Stimulated activated CD4-positive, alpha-beta T cell treated with anti-CD3 and anti-CD28 coated beads, Interleukin-2, amount 100 ng/mL, for 48 hours (primary cell): Measurements from ENCODE around the gene ZGRF1.
A peak's percentile ranks its signal among the peaks of the same experiment; 100 is the strongest.
"Not testable (repeated sequence)": the region's sequence is repeated elsewhere in the genome, so short reads cannot be mapped to it uniquely, and the experiment has no call there.

Experiments
- DNase-seq, 2 donors: peaks; one replicate each; pipeline ENCODE4 v3.0.0-alpha.2; 2020

Gene ZGRF1, protein sequence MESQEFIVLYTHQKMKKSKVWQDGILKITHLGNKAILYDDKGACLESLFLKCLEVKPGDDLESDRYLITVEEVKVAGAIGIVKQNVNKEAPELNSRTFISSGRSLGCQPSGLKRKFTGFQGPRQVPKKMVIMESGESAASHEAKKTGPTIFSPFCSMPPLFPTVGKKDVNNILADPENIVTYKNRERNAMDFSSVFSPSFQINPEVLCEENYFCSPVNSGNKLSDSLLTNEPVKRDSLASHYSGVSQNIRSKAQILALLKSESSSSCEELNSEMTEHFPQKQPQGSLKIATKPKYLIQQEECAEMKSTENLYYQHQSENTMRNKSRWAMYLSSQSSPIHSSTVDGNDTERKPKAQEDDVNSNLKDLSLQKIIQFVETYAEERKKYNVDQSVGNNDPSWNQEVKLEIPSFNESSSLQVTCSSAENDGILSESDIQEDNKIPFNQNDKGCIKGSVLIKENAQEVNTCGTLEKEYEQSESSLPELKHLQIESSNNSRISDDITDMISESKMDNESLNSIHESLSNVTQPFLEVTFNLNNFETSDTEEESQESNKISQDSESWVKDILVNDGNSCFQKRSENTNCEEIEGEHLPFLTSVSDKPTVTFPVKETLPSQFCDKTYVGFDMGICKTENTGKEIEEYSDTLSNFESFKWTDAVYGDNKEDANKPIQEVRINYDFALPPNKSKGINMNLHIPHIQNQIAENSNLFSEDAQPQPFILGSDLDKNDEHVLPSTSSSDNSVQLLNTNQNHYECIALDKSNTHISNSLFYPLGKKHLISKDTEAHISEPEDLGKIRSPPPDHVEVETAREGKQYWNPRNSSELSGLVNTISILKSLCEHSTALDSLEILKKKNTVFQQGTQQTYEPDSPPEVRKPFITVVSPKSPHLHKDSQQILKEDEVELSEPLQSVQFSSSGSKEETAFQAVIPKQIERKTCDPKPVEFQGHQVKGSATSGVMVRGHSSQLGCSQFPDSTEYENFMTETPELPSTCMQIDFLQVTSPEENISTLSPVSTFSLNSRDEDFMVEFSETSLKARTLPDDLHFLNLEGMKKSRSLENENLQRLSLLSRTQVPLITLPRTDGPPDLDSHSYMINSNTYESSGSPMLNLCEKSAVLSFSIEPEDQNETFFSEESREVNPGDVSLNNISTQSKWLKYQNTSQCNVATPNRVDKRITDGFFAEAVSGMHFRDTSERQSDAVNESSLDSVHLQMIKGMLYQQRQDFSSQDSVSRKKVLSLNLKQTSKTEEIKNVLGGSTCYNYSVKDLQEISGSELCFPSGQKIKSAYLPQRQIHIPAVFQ (N-terminal part only)

DNA sequence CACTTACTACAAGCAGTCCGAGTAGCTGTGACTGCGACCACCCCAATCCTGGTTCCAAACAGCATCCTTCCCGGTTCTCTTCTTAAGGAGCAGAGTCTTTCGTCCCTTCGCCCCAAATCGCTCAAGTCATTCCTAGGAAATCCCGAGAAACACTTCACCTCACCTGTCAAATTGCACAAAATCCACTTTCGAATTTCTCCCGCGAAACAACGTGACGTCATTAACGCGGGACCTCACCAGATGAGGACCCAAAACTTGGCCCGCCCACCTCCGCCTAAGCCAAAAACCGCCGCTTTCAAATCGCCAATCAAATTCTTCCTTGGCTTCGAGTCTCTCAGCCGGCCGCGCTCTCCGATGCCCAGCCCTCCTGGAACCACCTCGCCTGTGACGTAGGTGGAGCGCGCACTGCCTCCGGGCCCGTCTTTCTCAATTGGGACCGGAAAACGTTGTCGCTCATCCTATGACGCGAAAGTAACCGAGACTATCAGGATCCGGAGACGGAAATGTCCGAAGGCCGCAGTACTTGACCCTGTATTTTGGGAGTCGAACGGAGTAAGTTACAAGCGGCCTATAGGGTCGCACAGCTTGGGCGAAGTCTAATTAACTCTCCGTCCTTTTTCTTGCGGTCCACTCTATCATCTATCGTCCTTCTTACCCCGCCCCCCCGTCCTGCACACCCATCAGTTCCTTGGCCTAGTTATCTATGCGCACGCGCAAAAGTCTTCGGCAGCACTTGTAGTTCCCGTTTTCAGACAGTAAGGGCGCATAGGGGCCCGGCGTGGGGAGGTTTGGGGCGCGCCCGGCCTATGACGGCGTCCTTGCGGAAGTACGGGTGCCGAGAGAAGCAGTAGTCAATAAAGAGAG is at the start of gene ZGRF1, which contains the start of gene LARP7:
Gene ZGRF1, minus strand, starts transcription at position 222 of the 864 bp plus-strand sequence. CDS start 3,733 bp downstream, outside the sequence.
Gene LARP7, plus strand, starts transcription at position 456 of the 864 bp plus-strand sequence. CDS start 7,527 bp downstream, outside the sequence.
- DNase-seq, result peak; percentile 94 to 96

DNA sequence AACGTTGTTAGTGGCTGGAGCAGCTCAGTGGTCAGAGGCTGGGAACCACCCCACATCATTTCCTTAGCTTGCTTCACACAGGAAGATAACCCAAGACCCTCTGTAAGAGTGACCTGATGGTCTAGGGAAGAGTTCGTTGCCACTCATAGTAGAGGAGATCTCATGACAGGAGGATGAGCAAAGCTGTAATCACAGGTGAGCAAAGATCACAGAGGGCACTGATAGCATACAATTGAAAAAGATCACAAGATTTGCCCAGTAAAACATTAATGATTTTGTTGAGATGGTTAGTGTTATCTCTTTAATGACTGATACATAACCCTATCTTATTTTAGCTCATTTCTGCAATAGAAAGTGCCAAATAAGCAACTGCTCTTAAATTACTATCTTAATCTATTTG is 44.3 kb upstream of the ZGRF1 start:
- no peak for DNase-seq

DNA sequence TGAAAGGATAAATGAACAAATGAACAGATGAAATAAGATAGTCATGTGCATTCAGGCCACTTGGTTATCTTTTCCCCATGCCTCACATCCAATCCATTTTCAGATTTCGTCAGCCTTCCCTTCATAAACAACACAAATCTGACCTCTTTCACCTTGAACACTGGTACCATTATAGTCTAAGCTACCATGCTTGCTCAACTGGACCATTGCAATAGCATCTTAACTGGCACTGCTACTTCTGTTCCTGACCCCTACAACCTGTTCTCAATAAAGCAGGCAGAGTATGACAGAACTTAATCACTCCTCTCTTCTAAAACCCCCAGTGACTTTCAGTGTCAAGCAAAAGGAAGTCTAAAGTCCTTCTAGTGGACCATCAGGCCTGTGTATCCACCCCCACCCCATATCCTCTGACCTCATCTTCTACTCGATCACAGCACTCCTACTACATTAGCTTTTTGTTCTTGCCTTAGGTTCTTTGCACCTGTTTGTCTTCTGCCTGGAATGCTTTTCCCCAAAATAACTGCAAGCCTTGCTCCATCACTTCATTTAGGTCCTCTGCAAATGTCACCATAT is 40.9 kb upstream of the ZGRF1 start:
- DNase-seq, result no peak

DNA sequence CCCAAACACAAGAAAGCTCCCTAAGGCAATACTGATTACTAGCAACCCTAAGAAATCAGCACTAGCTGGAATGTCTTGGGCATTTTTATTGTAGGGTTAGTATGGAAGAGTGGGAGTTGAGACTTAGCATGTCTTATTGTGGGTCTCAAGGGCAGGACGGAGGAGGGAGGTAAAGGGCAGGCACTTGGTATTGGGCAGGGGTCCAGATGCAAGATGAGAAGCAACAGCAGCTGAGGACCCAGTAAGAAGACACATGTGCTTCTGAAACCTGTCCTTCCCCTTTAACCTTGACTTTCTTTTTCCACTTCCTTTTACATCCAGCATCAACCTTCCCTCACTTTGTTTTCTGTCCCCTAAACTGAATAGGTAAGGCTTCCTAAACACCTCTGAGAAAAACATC is 37.7 kb upstream of the ZGRF1 start:
- DNase-seq, result no peak

DNA sequence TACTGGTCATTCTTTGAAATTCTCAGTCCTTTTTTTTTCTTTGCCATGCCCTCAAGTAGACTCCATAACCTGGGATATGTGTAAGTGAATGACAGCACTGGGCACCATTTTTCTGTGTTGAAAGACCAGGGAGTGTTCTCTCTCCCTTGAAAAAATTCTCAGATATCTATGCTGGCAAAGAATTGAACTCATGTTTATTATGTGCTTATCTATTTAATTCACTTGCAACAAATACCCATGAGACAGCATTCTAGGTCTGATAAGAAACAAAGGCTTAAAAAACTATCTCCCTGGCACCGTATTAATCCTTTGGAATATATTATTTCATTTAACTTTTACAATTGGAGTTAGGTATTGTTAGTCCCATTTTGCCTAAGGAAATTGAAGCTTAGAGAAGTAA is 37.0 kb upstream of the ZGRF1 start:
- no peak for DNase-seq

DNA sequence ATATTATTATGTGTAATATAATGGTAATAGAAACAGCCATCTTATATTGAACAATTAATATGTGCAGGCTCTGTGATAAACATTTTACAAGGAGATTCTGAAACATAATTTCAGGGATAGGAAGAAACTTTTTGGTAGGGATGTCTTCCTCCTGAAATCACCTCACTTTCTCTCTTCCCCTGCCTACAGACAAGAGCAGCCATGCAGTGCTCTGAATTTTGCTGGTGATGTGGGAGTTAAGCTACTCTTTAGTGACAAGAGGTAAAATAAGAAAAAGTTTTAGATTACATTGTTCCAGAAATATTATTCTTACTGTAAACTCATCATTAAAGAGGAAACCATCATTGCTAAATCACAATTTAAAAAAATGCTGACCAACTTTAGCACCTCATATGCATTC is 36.4 kb upstream of the ZGRF1 start:
- DNase-seq, result no peak

DNA sequence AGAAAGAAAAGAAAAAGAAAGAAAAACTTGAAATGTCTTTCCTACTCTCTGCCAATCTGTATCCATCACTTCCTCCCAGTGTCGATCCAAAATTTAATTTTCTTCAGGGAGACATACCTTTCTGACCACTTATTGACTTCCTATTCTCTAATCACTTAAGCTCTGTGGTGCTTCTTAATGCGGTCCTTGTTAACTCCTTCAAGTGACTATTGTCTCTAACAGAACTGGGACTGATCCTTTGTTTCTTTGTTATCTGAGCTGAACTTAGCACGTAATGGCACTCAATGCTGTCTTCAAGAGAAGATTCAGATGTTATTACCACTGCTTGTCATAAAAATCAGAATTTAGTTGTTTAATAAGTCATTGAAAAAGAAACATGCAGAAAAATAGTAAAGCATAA is 31.4 kb upstream of the ZGRF1 start:
- DNase-seq, result no peak

DNA sequence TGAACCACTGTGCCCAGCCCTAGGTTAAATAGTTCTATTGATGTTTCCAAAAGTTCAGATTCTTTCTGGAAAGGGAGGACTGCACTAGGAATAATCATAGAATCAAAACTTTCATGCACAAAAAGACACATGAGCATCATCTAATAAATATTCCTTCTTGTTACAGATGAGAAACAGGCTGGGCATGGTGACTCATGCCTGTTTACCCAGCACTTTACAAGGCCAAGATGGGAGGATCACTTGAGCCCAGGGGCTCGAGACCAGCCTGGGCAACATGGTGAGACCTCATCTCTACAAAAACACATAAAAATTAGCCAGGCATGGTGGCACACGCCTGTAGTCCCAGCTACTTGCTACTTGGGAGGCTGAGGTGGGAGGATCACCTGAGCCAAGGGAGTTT is 27.9 kb upstream of the ZGRF1 start:
- DNase-seq, result no peak

DNA sequence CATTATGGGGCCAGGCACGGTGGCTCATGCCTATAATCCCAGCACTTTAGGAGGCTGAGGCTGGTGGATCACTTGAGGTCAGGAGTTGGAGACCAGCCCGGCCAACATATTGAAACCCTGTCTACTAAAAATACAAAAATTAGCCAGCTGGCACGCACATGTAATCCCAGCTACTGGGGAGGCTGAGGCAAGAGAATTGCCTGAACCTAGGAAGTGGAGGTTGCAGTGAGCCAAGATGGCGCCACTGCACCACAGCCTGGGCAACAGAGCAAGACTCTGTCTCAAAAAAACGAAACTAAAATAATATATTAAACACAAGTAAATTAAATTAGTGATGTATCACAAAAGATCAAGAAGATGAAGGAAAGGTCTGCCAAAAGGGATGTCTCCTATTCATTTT is 19.4 kb upstream of the ZGRF1 start:
- not testable (repeated sequence) for DNase-seq

DNA sequence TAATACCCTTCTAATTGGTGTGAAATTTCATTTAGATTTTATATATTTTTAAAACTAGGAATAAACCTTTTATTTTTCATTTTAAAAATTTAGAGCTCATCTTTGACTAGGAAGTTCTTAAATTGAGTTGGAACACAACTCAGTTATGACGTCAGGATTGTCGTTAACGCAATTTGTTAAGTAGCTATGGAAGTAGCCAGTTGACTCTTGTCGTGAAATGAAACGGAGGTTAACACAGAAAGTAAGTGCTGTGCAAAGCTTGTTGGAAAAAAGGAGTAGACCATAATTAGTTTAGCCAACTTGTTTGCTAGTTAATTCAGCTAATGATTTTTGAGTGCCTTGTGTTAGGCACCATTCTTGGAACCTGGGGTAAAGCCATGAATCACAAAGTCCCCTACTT is 18.6 kb upstream of the ZGRF1 start:
- DNase-seq, result no peak

DNA sequence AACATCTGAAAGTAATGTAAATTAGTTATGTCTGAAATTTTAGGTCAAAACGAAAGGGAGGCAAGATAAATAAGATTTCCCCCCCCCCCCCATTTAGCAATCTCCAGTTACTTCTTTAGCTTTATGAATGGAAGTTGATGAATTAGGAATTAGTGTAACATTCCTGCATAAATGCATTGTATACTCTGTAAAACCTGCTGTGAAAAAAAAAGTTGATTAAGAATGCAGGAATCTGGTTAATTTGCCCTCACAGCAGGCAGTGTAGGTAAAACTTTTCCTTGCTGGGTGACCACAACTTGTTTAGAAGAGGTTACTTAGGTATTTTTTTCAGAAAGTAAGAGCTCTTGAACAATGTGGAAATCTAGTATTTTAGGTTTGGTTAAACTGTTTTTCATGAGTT is 15.5 kb upstream of the ZGRF1 start:
- no peak for DNase-seq

DNA sequence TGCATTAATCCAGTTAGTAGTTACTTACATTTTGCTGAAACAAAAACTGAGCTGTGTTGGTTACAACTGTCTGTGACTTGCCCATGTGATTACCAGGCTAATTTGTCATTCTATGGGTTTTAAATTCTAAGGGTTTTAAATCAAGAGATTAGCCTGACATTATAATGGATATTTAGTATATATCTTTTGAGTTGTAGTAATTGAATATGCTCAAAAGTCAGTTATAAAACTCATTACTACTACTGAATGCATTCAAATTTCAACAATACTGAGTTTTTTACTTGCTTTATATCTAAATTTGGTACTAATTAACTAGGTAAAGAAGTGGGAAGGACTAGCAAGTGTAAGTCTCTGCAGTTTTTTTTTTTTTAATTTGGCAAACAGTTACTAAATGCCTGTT is 14.9 kb upstream of the ZGRF1 start:
- DNase-seq, result no peak

DNA sequence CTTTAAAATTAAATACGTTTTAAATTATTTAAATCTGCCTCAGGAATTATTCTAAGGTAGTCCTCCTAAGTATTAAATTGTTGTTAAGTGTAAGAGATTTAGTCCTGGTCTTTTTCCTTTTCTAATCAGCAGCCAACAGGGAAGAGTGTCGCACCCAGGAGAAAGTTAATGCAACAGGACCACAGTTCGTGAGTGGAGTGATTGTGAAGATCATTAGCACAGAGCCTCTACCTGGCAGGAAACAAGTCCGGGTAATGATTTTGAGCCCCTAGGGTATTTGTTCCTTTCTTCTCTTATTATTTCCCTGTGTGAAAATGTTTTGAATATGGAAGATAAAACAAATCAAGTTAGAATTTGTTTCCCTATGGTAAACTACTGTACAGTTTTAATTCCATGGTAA is 13.6 kb upstream of the ZGRF1 start:
- DNase-seq, result no peak

DNA sequence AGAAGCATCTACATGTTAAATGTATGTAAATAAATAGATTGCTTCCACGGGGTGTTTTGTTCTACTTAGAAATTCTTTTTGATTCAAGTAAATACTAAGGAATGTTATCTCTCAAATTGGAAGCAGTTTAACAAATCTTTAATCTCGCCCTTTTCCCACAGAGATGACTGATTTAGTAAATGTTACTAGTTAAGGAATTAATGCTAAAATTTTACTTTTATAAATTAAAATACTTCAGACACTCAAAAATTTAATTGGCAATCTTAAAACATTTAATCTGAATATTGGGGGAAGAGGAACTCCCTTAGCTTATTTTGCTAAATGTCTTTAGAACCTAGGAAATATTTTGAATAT is 12.3 kb upstream of the ZGRF1 start:
- DNase-seq, result no peak

DNA sequence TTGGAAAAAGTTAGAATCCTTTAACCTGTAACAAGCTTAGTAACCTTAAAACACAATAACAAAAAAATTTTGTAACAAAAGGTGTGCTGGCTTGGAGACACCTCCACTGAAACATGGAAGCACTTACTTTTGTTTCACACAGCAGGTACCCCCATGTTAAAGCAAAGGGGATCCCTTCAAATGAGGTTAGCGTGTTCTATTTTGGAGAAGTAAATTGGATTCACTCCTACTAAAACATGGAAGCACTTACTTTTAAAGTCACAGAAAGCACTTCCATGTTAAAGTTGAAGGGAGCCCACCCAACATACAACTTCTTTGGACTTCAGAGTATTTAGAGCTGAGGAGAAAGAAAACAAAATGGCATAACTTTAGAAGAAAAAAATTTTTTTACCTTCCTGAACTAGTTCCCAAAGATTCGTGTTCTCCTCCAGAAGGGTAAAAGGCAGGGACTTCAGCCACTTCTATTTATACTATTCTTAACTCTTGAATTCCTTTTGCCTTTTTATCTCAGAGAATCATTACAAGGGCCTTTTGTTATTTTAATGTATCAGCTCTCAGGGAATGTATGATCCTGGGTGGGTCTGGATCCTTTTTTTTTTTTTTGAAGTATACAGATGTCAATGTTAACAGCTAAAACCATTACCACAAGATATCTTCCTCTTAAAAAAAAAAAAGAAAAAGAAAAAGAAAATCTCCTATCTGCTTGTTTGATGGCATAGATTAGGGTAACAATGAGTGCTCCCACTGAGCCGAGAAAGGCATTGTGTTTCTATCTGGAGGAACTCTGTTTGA is 11.8 kb upstream of the ZGRF1 start:
- DNase-seq, result no peak

DNA sequence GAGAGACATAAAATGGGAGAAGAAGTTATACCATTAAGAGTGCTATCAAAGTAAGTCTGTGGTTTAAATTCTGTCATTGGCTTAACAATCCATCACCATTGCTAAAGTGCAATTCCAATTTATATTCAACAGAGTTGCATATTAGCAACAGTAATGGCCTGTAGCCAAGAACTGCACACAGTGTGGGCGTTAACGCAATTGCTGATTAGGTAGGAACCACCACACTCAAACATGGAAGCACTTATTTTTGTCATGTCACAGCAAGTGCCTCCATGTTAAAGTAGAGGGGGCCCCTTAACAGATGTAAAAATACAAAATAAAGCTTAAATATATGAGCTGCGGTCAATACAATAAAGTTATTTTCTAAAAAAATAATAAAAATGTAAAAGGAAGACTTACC is 11.1 kb upstream of the ZGRF1 start:
- no peak for DNase-seq

DNA sequence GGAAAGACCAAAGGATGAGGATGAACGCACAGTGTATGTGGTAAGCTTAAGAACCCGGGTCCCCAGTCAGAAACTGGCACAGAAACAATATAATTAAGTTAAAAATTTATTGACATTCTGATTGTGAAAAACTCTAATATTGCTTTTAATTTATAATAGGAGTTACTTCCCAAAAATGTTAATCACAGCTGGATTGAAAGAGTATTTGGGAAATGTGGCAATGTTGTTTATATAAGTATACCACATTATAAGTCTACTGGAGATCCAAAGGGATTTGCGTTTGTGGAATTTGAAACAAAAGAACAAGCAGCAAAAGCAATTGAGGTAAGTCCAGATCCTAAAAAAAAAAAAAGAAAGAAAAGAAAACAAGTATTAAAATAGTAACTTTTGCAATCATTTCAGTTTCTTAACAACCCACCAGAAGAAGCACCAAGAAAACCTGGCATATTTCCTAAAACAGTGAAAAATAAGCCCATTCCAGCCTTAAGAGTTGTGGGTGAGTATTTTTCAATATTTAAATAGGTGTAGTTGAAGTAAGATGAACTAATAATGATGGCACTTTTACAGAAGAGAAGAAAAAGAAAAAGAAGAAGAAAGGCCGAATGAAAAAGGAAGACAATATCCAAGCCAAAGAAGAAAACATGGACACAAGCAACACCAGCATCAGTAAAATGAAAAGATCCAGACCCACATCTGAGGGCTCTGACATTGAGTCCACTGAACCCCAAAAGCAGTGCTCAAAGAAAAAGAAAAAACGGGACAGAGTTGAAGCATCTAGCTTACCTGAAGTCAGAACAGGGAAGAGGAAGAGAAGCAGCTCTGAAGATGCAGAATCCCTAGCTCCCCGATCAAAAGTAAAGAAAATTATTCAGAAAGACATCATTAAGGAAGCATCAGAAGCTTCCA is 10.2 kb upstream of the ZGRF1 start:
- no peak for DNase-seq

DNA sequence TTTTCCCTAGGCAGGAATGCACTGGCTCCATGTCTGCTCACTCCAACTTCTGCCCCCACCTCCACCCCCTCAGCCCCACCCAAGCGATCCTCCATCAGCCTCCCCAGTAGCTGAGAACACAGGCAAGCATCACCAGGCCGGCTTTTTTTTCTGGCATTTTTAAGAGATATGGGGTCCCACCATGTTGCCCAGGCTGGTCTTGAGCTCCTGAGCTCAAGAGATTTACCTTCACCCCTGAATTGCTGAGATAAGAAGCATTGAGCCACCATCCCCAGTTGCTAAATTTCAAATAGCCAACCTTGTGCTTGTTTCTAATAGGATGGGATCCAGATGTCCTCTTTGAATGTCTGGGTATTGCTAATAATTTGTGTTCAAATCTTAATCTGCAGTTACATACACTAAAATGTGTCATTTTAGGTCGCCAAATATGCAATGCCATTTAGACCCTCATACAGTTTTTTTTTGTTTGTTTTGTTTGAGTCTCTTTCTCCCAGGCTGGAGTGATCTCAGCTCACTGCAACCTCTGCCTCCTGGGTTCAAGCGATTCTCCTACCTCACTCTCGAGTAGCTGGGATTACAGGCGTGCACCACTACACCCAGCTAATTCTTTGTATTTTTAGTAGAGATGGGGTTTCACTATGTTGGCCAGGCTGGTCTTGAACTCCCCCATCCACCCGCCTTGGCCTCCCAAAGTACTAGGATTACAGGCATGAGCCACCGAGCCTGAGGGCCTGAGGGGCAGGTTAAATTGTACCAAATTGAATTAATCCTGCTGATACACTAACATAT is 9.0 kb upstream of the ZGRF1 start:
- DNase-seq, result no peak
